Stimulated activated CD4-positive, alpha-beta T cell treated with anti-CD3 and anti-CD28 coated beads, Interleukin-12 subunit alpha, Interleukin-12 subunit beta, amount 100 ng/mL, for 48 hours (primary cell): ENCODE results near the gene KDM2A.
A peak's percentile ranks its signal among the peaks of the same experiment; 100 is the strongest.

Experiments used
- DNase-seq, 3 donors: peaks; one replicate each; pipeline ENCODE4 v3.0.0-alpha.2; 2020; ENCODE audit warnings: low read depth in 2 of 3, low spot score in 1 of 3

Gene KDM2A

GRCh38 chr11:67118801-67119584 is at the start of gene KDM2A:
TSS of gene KDM2A (plus strand) at chr11:67119263. CDS start at chr11:67121317, 2,054 bp downstream.
- DNase-seq: peak; percentile 92 to 99 (median 98)

GRCh38 chr11:67071420-67072284 is 47.4 kb upstream of the KDM2A start:
- peak; percentile 61 to 81 (median 75) for DNase-seq

GRCh38 chr11:67072295-67072694 is 46.8 kb upstream of the KDM2A start:
- DNase-seq: no peak

GRCh38 chr11:67073908-67074307 is 45.2 kb upstream of the KDM2A start:
- no peak for DNase-seq

GRCh38 chr11:67076202-67076601 is 42.9 kb upstream of the KDM2A start:
- DNase-seq: no peak

- DNase-seq: no peak
These were observed 39.9 kb upstream of the KDM2A start for GRCh38 chr11:67079065-67079705.

GRCh38 chr11:67082071-67082791 is 36.8 kb upstream of the KDM2A start:
- DNase-seq: no peak

- DNase-seq: no peak
These were observed 35.2 kb upstream of the KDM2A start for GRCh38 chr11:67083786-67084366.

GRCh38 chr11:67085617-67086016 is 33.4 kb upstream of the KDM2A start:
- no peak for DNase-seq

- DNase-seq: no peak
These were observed 28.3 kb upstream of the KDM2A start for GRCh38 chr11:67090717-67091116.

GRCh38 chr11:67095214-67095507 is 23.9 kb upstream of the KDM2A start:
- no peak for DNase-seq

GRCh38 chr11:67098799-67099429 is 20.1 kb upstream of the KDM2A start:
- no peak for DNase-seq

- no peak for DNase-seq
These were observed 19.2 kb upstream of the KDM2A start for GRCh38 chr11:67099831-67100324.

- no peak for DNase-seq
These were observed 16.4 kb upstream of the KDM2A start for GRCh38 chr11:67102664-67103063.

GRCh38 chr11:67105964-67106363 is 13.1 kb upstream of the KDM2A start:
- DNase-seq: no peak

- DNase-seq: no peak
These were observed 7.8 kb upstream of the KDM2A start for GRCh38 chr11:67111261-67111660.

GRCh38 chr11:67113231-67113721 is 5.8 kb upstream of the KDM2A start:
- DNase-seq: no peak

- no peak for DNase-seq
These were observed 4.7 kb upstream of the KDM2A start for GRCh38 chr11:67114275-67114896.

GRCh38 chr11:67116758-67117105 is 2.3 kb upstream of the KDM2A start:
- DNase-seq: no peak

GRCh38 chr11:67117176-67117575 is 1.9 kb upstream of the KDM2A start:
- no peak for DNase-seq
